Large intestine (tissue), 3 donors: ENCODE measurements around the gene GPR156. TPM values are rescaled to one million over a fixed set of nuclear protein-coding genes. Genes with fewer than 3 reads are reported as not detected.

Source experiments
- DNase-seq, 2 donors: peaks; one replicate each; pipeline versions ENCODE4 v3.0.0 to v3.0.0-alpha.2; 2013
- H3K27ac ChIP-seq: one replicate; pipeline ENCODE4 v1.5.1; 2013; ENCODE audit warnings: low read length
- H3K27me3 ChIP-seq: 2 replicates; pipeline ENCODE4 v1.6.1; 2013; ENCODE audit warnings: low read length; ENCODE audit not compliant: control insufficient read depth, insufficient read depth
- H3K36me3 ChIP-seq: 2 replicates; pipeline ENCODE4 v1.6.1; 2013; ENCODE audit warnings: low read length; ENCODE audit not compliant: control insufficient read depth, insufficient read depth
- H3K4me1 ChIP-seq: one replicate; pipeline ENCODE4 v1.6.1; 2013; ENCODE audit warnings: low read length; ENCODE audit not compliant: control insufficient read depth, insufficient read depth
- H3K4me3 ChIP-seq: one replicate; pipeline ENCODE4 v1.5.1; 2013; ENCODE audit warnings: low read length
- H3K9me3 ChIP-seq: one replicate; pipeline ENCODE4 v1.6.1; 2013; ENCODE audit warnings: mild to moderate bottlenecking, low read depth, low read length, moderate library complexity; ENCODE audit not compliant: control insufficient read depth
- WGBS: methylation state at CpG from one replicate; pipeline ENCODE4 v1.1.5; 2013; ENCODE audit warnings: low lambda C conversion rate; ENCODE audit not compliant: insufficient coverage; 5-methylcytosine and 5-hydroxymethylcytosine counted together
- polyA plus RNA-seq: library from polyadenylated mRNA; unstranded; fragments of 120-200 nt; gene quantifications from one replicate; pipeline ENCODE4 v1.2.1, GENCODE V29; 2013

GPR156 gene
- polyA plus RNA-seq, 1 donor: 0.33 TPM

GRCh38 chr3:120137548-120137947 lies 147.5 kb downstream of the GPR156 start:
- no CpG with 5 or more reads among the region's 2 CpGs for WGBS
- no peaks in the 10 kb centered on the region for H3K36me3 ChIP-seq

GRCh38 chr3:120130656-120131055 lies 154.4 kb downstream of the GPR156 start:
- 100% methylated on average over 2 of the region's 3 CpGs for WGBS
- no peak overlapping the region for H3K27ac ChIP-seq
- no peaks in the 10 kb centered on the region for H3K36me3 ChIP-seq
- no peak overlapping the region for H3K4me3 ChIP-seq
- H3K27me3 ChIP-seq: no peaks in the 10 kb centered on the region
- no peaks in the 10 kb centered on the region for H3K4me1 ChIP-seq
- H3K9me3 ChIP-seq: no peaks in the 10 kb centered on the region
- no peak for DNase-seq

More at GRCh38 chr3:120137548-120137947, 147.5 kb downstream of the GPR156 start:
- H3K27ac ChIP-seq: no peak overlapping the region
- H3K9me3 ChIP-seq: peaks cover 3% of the 10 kb centered on the region
- no peak for DNase-seq
- no peak overlapping the region for H3K4me3 ChIP-seq
- H3K27me3 ChIP-seq: no peaks in the 10 kb centered on the region
- no peaks in the 10 kb centered on the region for H3K4me1 ChIP-seq

GRCh38 chr3:120129718-120130513 lies 155.1 kb downstream of the GPR156 start:
- DNase-seq: no peak
- H3K4me1 ChIP-seq: no peaks in the 10 kb centered on the region
- no peak overlapping the region for H3K27ac ChIP-seq
- H3K36me3 ChIP-seq: no peaks in the 10 kb centered on the region
- no peaks in the 10 kb centered on the region for H3K27me3 ChIP-seq
- no peaks in the 10 kb centered on the region for H3K9me3 ChIP-seq
- no peak overlapping the region for H3K4me3 ChIP-seq
- no CpG with 5 or more reads among the region's 2 CpGs for WGBS

- DNase-seq: no peak
- Histone ChIP-seq H3K4me1 (no peaks in the 10 kb centered on the region), H3K36me3 (no peaks in the 10 kb centered on the region), H3K27ac (no peak overlapping the region), H3K27me3 (no peaks in the 10 kb centered on the region), H3K9me3 (no peaks in the 10 kb centered on the region), H3K4me3 (no peak overlapping the region)
- no CpG with 5 or more reads among the region's 1 CpG for WGBS
These were observed 156.0 kb downstream of the GPR156 start for GRCh38 chr3:120129051-120129450.

- H3K4me1 ChIP-seq: no peaks in the 10 kb centered on the region
- no peaks in the 10 kb centered on the region for H3K36me3 ChIP-seq
- H3K27me3 ChIP-seq: no peaks in the 10 kb centered on the region
- DNase-seq: no peak
- H3K4me3 ChIP-seq: no peak overlapping the region
- H3K9me3 ChIP-seq: no peaks in the 10 kb centered on the region
- H3K27ac ChIP-seq: no peak overlapping the region
These were observed 159.0 kb downstream of the GPR156 start for GRCh38 chr3:120125992-120126391.

GRCh38 chr3:120119846-120120510 lies 165.0 kb downstream of the GPR156 start:
- Histone ChIP-seq H3K4me1 (no peaks in the 10 kb centered on the region), H3K9me3 (no peaks in the 10 kb centered on the region), H3K4me3 (no peak overlapping the region), H3K27me3 (no peaks in the 10 kb centered on the region), H3K36me3 (no peaks in the 10 kb centered on the region), H3K27ac (no peak overlapping the region)
- WGBS: 100% methylated on average over 2 of the region's 7 CpGs
- no peak for DNase-seq

Other genes with a start within 250 kb of the GPR156 start
- gene GSK3B, start 190.8 kb downstream of the GPR156 start, polyA plus RNA-seq: 31.4 TPM
- 23.0 TPM for gene LRRC58, start 64.1 kb upstream of the GPR156 start, polyA plus RNA-seq
- 190 TPM for gene FSTL1, start 165.8 kb upstream of the GPR156 start, polyA plus RNA-seq